Measurements from ENCODE around the gene DAZAP1. TPM values are rescaled to one million over a fixed set of nuclear protein-coding genes. Genes with fewer than 3 reads are reported as not detected.

DAZAP1 gene
- total RNA-seq, 1 donor, result 40.9 TPM

GRCh38 chr19:1449467-1450442, 42.4 kb downstream of the DAZAP1 start, which contains the start of gene APC2:
TSS of gene APC2 (plus strand) at chr19:1450121. CDS start at chr19:1453002, 2,881 bp downstream.
- Histone ChIP-seq H3K9me3 (ENCODE audit: low read depth, low read length) (no peaks in the 10 kb centered on the region), H2AFZ (ENCODE audit: low read length) (no peak within 1 kb of the TSS), H3K4me2 (ENCODE audit: insufficient read depth, low read length) (no peak within 1 kb of the TSS), H3K36me3 (ENCODE audit: insufficient read depth, low read length) (no peaks in the 10 kb centered on the region), H3K27ac (ENCODE audit: low read depth, low read length) (no peak within 1 kb of the TSS), H4K20me1 (ENCODE audit: insufficient read depth, low read length) (peaks cover 35% of the 10 kb centered on the region), H3K79me2 (ENCODE audit: insufficient read depth, low read length) (no peaks in the 10 kb centered on the region), H3K4me3 (ENCODE audit: insufficient read depth, low read length) (no peak within 1 kb of the TSS), H3K27me3 (ENCODE audit: insufficient read depth, low read length) (peaks cover 84% of the 10 kb centered on the region), H3K4me1 (ENCODE audit: insufficient read depth, low read length) (peaks cover 3% of the 10 kb centered on the region)
- no peak for TF ChIP-seq CTCF (IDR thresholded peaks at IDR 0.05; ENCODE audit: extremely low read depth, low read depth, low read length)
- DNase-seq (ENCODE audit: insufficient read length, low spot score, missing footprints), result peak; percentile 99

- peaks cover 89% of the 10 kb centered on the region for H3K27me3 ChIP-seq (ENCODE audit: insufficient read depth, low read length)
- no peaks in the 10 kb centered on the region for H3K9me3 ChIP-seq (ENCODE audit: low read depth, low read length)
- TF ChIP-seq CTCF (IDR thresholded peaks at IDR 0.05; ENCODE audit: extremely low read depth, low read depth, low read length), result no peak
Observed at GRCh38 chr19:1450735-1451731, 43.6 kb downstream of the DAZAP1 start.

GRCh38 chr19:1451916-1452801, 44.8 kb downstream of the DAZAP1 start:
- Histone ChIP-seq H3K27me3 (ENCODE audit: insufficient read depth, low read length) (peaks cover 89% of the 10 kb centered on the region), H3K79me2 (ENCODE audit: insufficient read depth, low read length) (no peaks in the 10 kb centered on the region), H3K4me3 (ENCODE audit: insufficient read depth, low read length) (no peak overlapping the region), H4K20me1 (ENCODE audit: insufficient read depth, low read length) (peaks cover 39% of the 10 kb centered on the region), H3K4me1 (ENCODE audit: insufficient read depth, low read length) (no peaks in the 10 kb centered on the region), H3K27ac (ENCODE audit: low read depth, low read length) (no peak overlapping the region), H3K9me3 (ENCODE audit: low read depth, low read length) (no peaks in the 10 kb centered on the region), H3K36me3 (ENCODE audit: insufficient read depth, low read length) (no peaks in the 10 kb centered on the region), H2AFZ (ENCODE audit: low read length) (no peak overlapping the region), H3K4me2 (ENCODE audit: insufficient read depth, low read length) (no peak overlapping the region)
- DNase-seq (ENCODE audit: insufficient read length, low spot score, missing footprints), result no peak
- TF ChIP-seq CTCF (IDR thresholded peaks at IDR 0.05; ENCODE audit: extremely low read depth, low read depth, low read length), result no peak

More at GRCh38 chr19:1450735-1451731, 43.6 kb downstream of the DAZAP1 start:
- DNase-seq (ENCODE audit: insufficient read length, low spot score, missing footprints), result no peak
- H3K4me3 ChIP-seq (ENCODE audit: insufficient read depth, low read length), result no peak overlapping the region
- H3K4me2 ChIP-seq (ENCODE audit: insufficient read depth, low read length), result no peak overlapping the region
- H2AFZ ChIP-seq (ENCODE audit: low read length), result no peak overlapping the region
- peaks cover 35% of the 10 kb centered on the region for H4K20me1 ChIP-seq (ENCODE audit: insufficient read depth, low read length)
- no peak overlapping the region for H3K27ac ChIP-seq (ENCODE audit: low read depth, low read length)
- no peaks in the 10 kb centered on the region for H3K36me3 ChIP-seq (ENCODE audit: insufficient read depth, low read length)
- H3K79me2 ChIP-seq (ENCODE audit: insufficient read depth, low read length), result no peaks in the 10 kb centered on the region
- H3K4me1 ChIP-seq (ENCODE audit: insufficient read depth, low read length), result no peaks in the 10 kb centered on the region

All from osteoblast (primary cell).